GM12878 (cell line): ENCODE data around the gene CRYAB. TPM values are rescaled to one million over a fixed set of nuclear protein-coding genes. Genes with fewer than 3 reads are reported as not detected.

Experiments
- ATAC-seq: fragments of 200-7000 bp; cut with Tn5 transposase; 3 replicates; pipeline ENCODE4 v1.9.1; 2020; ENCODE audit warnings: mild to moderate bottlenecking, moderate library complexity
- BruUV-seq: library from RNA; stranded (reverse); fragments of 400-500 nt; replicated peaks from 2 replicates; lab custom pipeline; 2021; lab: Mats Ljungman, UMichigan
- CTCF ChIA-PET: fragments of 300-600 bp; sonication (Branson Sonifier 250); formaldehyde crosslinking; extraction: SDS; loops from one replicate; lab custom pipeline; 2021; ENCODE audit warnings: inconsistent platforms; lab: Yijun Ruan, JAX
- POLR2A ChIA-PET: fragments of 350-600 bp; formaldehyde crosslinking; extraction: SDS; loops from one replicate; lab custom pipeline; 2021; ENCODE audit warnings: inconsistent platforms; lab: Charles Lee
- RAD21 ChIA-PET: fragments of 300-600 bp; sonication (Branson Sonifier 250); formaldehyde crosslinking; loops from one replicate; lab custom pipeline; 2023; ENCODE audit warnings: antibody characterized with exemption; ENCODE audit not compliant: unreplicated experiment; lab: Charles Lee
- SMC1A ChIA-PET: fragments of 300-600 bp; sonication (Branson Sonifier 250); formaldehyde crosslinking; loops from one replicate; lab custom pipeline; 2023; ENCODE audit not compliant: unreplicated experiment, uncharacterized antibody; lab: Charles Lee
- DNase-seq: peaks from one replicate; pipeline ENCODE4 v3.0.0-alpha.2; 2011; ENCODE audit warnings: low read depth, low spot score
- FAIRE-seq: peaks from 3 replicates; lab custom pipeline; 2011; peaks lifted over from hg19 to GRCh38; lab: Jason Lieb, UNC
- H2AFZ ChIP-seq: 2 replicates; pipeline ENCODE4 v1.6.0; 2011; ENCODE audit warnings: low read depth, low read length, control low read depth; ENCODE audit not compliant: control insufficient read depth
- H3K27ac ChIP-seq: 2 replicates; pipeline ENCODE4 v1.5.1; 2011; ENCODE audit warnings: control low read depth; ENCODE audit not compliant: control insufficient read depth, insufficient read depth
- H3K27me3 ChIP-seq, 2 experiments: replicated peaks in 1 of 2; 2 replicates each; pipeline versions ENCODE4 v1.6.0 to v1.6.1; 2011; ENCODE audit warnings: low read length in 1 of 2; ENCODE audit not compliant: control insufficient read depth in 2 of 2, insufficient read depth in 2 of 2
- H3K36me3 ChIP-seq, 2 experiments: 2 replicates each; pipeline ENCODE4 v1.5.1; 2011; ENCODE audit warnings: low read length in 1 of 2; ENCODE audit not compliant: control insufficient read depth in 2 of 2, insufficient read depth in 2 of 2
- H3K4me1 ChIP-seq: 2 replicates; pipeline ENCODE4 v1.6.1; 2011; ENCODE audit warnings: mild to moderate bottlenecking, low read length, moderate library complexity, mixed read lengths; ENCODE audit not compliant: control insufficient read depth, insufficient read depth
- H3K4me2 ChIP-seq: 2 replicates; pipeline ENCODE4 v1.6.0; 2011; ENCODE audit warnings: control low read depth; ENCODE audit not compliant: control insufficient read depth, insufficient read depth
- H3K4me3 ChIP-seq: fragments of 200-600 bp; sonication (generic); 2 replicates; pipeline ENCODE4 v1.5.1; 2016
- H3K79me2 ChIP-seq: 2 replicates; pipeline ENCODE4 v1.6.0; 2011; ENCODE audit warnings: low read length; ENCODE audit not compliant: control insufficient read depth, insufficient read depth
- H3K9ac ChIP-seq: 2 replicates; pipeline ENCODE4 v1.8.0; 2011; ENCODE audit warnings: low read length, control low read depth, mixed read lengths; ENCODE audit not compliant: control insufficient read depth, insufficient read depth
- H3K9me3 ChIP-seq: replicated peaks from 3 replicates; pipeline ENCODE4 v1.5.1; 2011; ENCODE audit warnings: mild to moderate bottlenecking, low read length; ENCODE audit not compliant: control insufficient read depth, insufficient read depth
- H4K20me1 ChIP-seq: 2 replicates; pipeline ENCODE4 v1.6.0; 2011; ENCODE audit not compliant: control insufficient read depth, insufficient read depth
- ETV6 ChIP-seq, 2 experiments: fragments of 450-650 bp in 1 of 2; IDR thresholded peaks in 1 of 2; conservative IDR thresholded peaks in 1 of 2; 2 replicates each; pipeline ENCODE4 v1.6.1; 2014; ENCODE audit warnings: antibody characterized with exemption in 1 of 2, borderline replicate concordance in 1 of 2, low read depth in 1 of 2, mild to moderate bottlenecking in 1 of 2, moderate library complexity in 1 of 2
- EZH2 ChIP-seq: IDR thresholded peaks from 2 replicates; pipeline ENCODE4 v1.6.1; 2012; ENCODE audit warnings: low read depth, mild to moderate bottlenecking, control low read depth, inconsistent platforms, low read length, borderline replicate concordance; ENCODE audit not compliant: control insufficient read depth
- MLLT1 ChIP-seq: fragments of 450-650 bp; IDR thresholded peaks from 2 replicates; pipeline ENCODE4 v1.6.1; 2016; ENCODE audit warnings: mild to moderate bottlenecking
- SIX5 ChIP-seq: IDR thresholded peaks from 2 replicates; pipeline ENCODE4 v1.6.1; 2011; ENCODE audit warnings: mild to moderate bottlenecking, low read depth, low read length, moderate library complexity; ENCODE audit not compliant: severe bottlenecking
- SREBF2 ChIP-seq: IDR thresholded peaks from 2 replicates; pipeline ENCODE4 v1.6.1; 2012; ENCODE audit warnings: mild to moderate bottlenecking, low read length
- WGBS: methylation state at CpG from one replicate; pipeline ENCODE4 v1.1.6; 2016; ENCODE audit warnings: low lambda C conversion rate; ENCODE audit not compliant: insufficient replicate concordance, insufficient coverage; ENCODE audit errors: missing lambda C conversion rate; 5-methylcytosine and 5-hydroxymethylcytosine counted together
- in situ Hi-C: fragments of 300-500 bp; cut with MboI; formaldehyde crosslinking; loops from 9 replicates; pipeline ENCODE4 v1.14.3; 2018; ENCODE audit warnings: mixed read lengths
- intact Hi-C: fragments of 100-400 bp; cut with micrococcal nuclease; formaldehyde crosslinking; loops from one replicate; pipeline ENCODE4 v1.14.2; 2022; ENCODE audit not compliant: unreplicated experiment
- polyA plus RNA-seq, 11 experiments: library from polyadenylated mRNA; depleted of rRNA in 4 of 11; unstranded in 6 of 11; stranded (reverse) in 5 of 11; fragments of >200 nt; fragmentation: Nextera tagmentation in 4 of 11; fragmentation: Illumina TruSeq in 1 of 11; extraction: Ambion mirVana in 4 of 11; extraction: Trizol in 1 of 11; gene quantifications; 1 replicate in 1 of 11; 2 replicates in 10 of 11; pipeline versions ENCODE4 v1.2.1 to v1.2.3, GENCODE V29; 2011 to 2016; ENCODE audit warnings: inconsistent platforms in 2 of 11, missing spikeins in 2 of 11, low read depth in 1 of 11
- total RNA-seq, 4 experiments: library from RNA; depleted of rRNA in 3 of 4; stranded (reverse); fragments of >200 nt in 3 of 4; fragmentation: Illumina TruSeq in 1 of 4; extraction: Trizol in 1 of 4; gene quantifications; 2 replicates each; pipeline versions ENCODE4 v1.2.1 to v1.2.3, GENCODE V29; 2013 to 2021

The CRYAB gene
- total and polyA plus RNA-seq, 10 of the 15 experiments (the other 5 are each of a cell fraction or from before 2014, with no cell fraction given): 0.72 to 1.0 TPM; not detected in 8

- SMC1A ChIA-PET: interaction anchor here (0.6 to 1.0 kb wide), 4 partner anchors 9 to 50 kb away, joined by 3 to 4 read pairs (median 4); no protein-coding TSS in a partner anchor
- H3K79me2 ChIP-seq: no peaks in the 10 kb centered on the region
- TF ChIP-seq SIX5 (no peak), EZH2 (no peak), MLLT1 (no peak), ETV6 (conservative IDR thresholded peaks at IDR 0.05 in 1 of 2, IDR thresholded peaks at IDR 0.05 in 1 of 2; ENCODE audit: borderline replicate concordance in 1 of 2, low read depth in 1 of 2) (no peak), SREBF2 (no peak)
- H2AFZ ChIP-seq: no peak overlapping the region
- no TSS peak for BruUV-seq
- DNase-seq (no peak), ATAC-seq (no peak), FAIRE-seq (no peak)
- no peak overlapping the region for H3K27ac ChIP-seq
- no peaks in the 10 kb centered on the region for H3K36me3 ChIP-seq
- H3K4me3 ChIP-seq: no peak overlapping the region
- no peak overlapping the region for H3K4me2 ChIP-seq
- no peak overlapping the region for H3K9ac ChIP-seq
- CTCF ChIA-PET: interaction anchor here (0.7 to 2.0 kb wide), 4 partner anchors 11 to 335 kb away, joined by 3 to 9 read pairs (median 6); no protein-coding TSS in a partner anchor
- RAD21 ChIA-PET: interaction anchor here (0.6 to 2.1 kb wide), 2 partner anchors 10 to 13 kb away, joined by 3 to 4 read pairs; no protein-coding TSS in a partner anchor
- POLR2A ChIA-PET: interaction anchor here (0.7 kb wide), 1 partner anchor 18 kb away, joined by 3 read pairs; no protein-coding TSS in a partner anchor
- intact Hi-C loops (no loop called here), in situ Hi-C loops (loop anchor here (10.0 kb wide), 1 partner anchor 60 kb away; no protein-coding TSS in a partner anchor)
- no peaks in the 10 kb centered on the region for H4K20me1 ChIP-seq
- H3K9me3 ChIP-seq: no peaks in the 10 kb centered on the region
- WGBS: 0% methylated on average over 1 of the region's 1 CpG
- peaks cover 10% of the 10 kb centered on the region for H3K4me1 ChIP-seq
- H3K27me3 ChIP-seq: no peaks in the 10 kb centered on the region
Observed at GRCh38 chr11:111945198-111945597, 33.6 kb upstream of the CRYAB start.
